ENCODE results near the gene ADAMTS14.

ADAMTS14 gene

GRCh38 chr10:70695241-70696030, 23.1 kb downstream of the ADAMTS14 start:
- no peak overlapping the region for H3K27ac ChIP-seq
- TF ChIP-seq ZFX (IDR thresholded peaks at IDR 0.05; ENCODE audit: borderline replicate concordance) (no peak), CTCF (IDR thresholded peaks at IDR 0.05) (no peak)

- TF ChIP-seq CTCF (IDR thresholded peaks at IDR 0.05) (no peak), ZFX (IDR thresholded peaks at IDR 0.05; ENCODE audit: borderline replicate concordance) (no peak)
- H3K27ac ChIP-seq, result no peak overlapping the region
Measured at GRCh38 chr10:70698211-70698610, 25.9 kb downstream of the ADAMTS14 start.

- TF ChIP-seq CTCF (IDR thresholded peaks at IDR 0.05) (no peak), ZFX (IDR thresholded peaks at IDR 0.05; ENCODE audit: borderline replicate concordance) (no peak)
- no peak overlapping the region for H3K27ac ChIP-seq
Measured at GRCh38 chr10:70699063-70699658, 26.9 kb downstream of the ADAMTS14 start.

GRCh38 chr10:70699659-70700174, 27.4 kb downstream of the ADAMTS14 start:
- TF ChIP-seq ZFX (IDR thresholded peaks at IDR 0.05; ENCODE audit: borderline replicate concordance), result no peak
- no peak for TF ChIP-seq CTCF (IDR thresholded peaks at IDR 0.05)
- H3K27ac ChIP-seq, result no peak overlapping the region

GRCh38 chr10:70702190-70702763, 30.0 kb downstream of the ADAMTS14 start:
- no peak for TF ChIP-seq CTCF (IDR thresholded peaks at IDR 0.05)
- TF ChIP-seq ZFX (IDR thresholded peaks at IDR 0.05; ENCODE audit: borderline replicate concordance), result no peak
- H3K27ac ChIP-seq, result no peak overlapping the region

- no peak overlapping the region for H3K27ac ChIP-seq
- TF ChIP-seq CTCF (IDR thresholded peaks at IDR 0.05) (no peak), ZFX (IDR thresholded peaks at IDR 0.05; ENCODE audit: borderline replicate concordance) (no peak)
Measured at GRCh38 chr10:70704211-70704610, 31.9 kb downstream of the ADAMTS14 start.

All from 22Rv1 (cell line).